Transverse colon (tissue), 4 donors: Measurements from ENCODE around the gene AGBL5. TPM values are rescaled to one million over a fixed set of nuclear protein-coding genes. Genes with fewer than 3 reads are reported as not detected.

Experiments
- DNase-seq: peaks from one replicate; pipeline ENCODE4 v3.0.0-alpha.2; 2019
- H3K27ac ChIP-seq, 4 donors: fragments of 200-600 bp; sonication (generic); 2 replicates each; pipeline ENCODE4 v1.5.1; 2016 to 2018; ENCODE audit warnings: inconsistent platforms in 4 of 4
- H3K27me3 ChIP-seq: fragments of 200-600 bp; sonication (generic); 2 replicates; pipeline ENCODE4 v1.5.1; 2017; ENCODE audit warnings: inconsistent platforms
- H3K36me3 ChIP-seq, 4 donors: fragments of 200-600 bp; sonication (generic); 2 replicates each; pipeline ENCODE4 v1.5.1; 2017 to 2019; ENCODE audit warnings: inconsistent platforms in 4 of 4
- H3K4me1 ChIP-seq, 4 donors: fragments of 200-600 bp; sonication (generic); 2 replicates each; pipeline ENCODE4 v1.5.1; 2017 to 2020; ENCODE audit warnings: inconsistent platforms in 4 of 4
- H3K4me3 ChIP-seq, 4 donors: fragments of 200-600 bp; sonication (generic); 1 replicate in 1 of 4; 2 replicates in 3 of 4; pipeline versions ENCODE4 v1.5.1 to v1.6.1; 2017 to 2019; ENCODE audit warnings: inconsistent platforms in 4 of 4
- H3K9me3 ChIP-seq, 2 donors: fragments of 200-600 bp; sonication (generic); 2 replicates each; pipeline ENCODE4 v1.5.1; 2017 to 2019; ENCODE audit warnings: inconsistent platforms in 2 of 2
- CTCF ChIP-seq, 5 experiments: fragments of 200-600 bp in 3 of 5; fragments of 450-650 bp in 2 of 5; sonication (generic) in 3 of 5; IDR thresholded peaks; 1 replicate in 2 of 5; 2 replicates in 3 of 5; pipeline ENCODE4 v1.5.1; 2016 to 2017; ENCODE audit warnings: antibody characterized with exemption in 5 of 5, inconsistent platforms in 3 of 5, mild to moderate bottlenecking in 2 of 5, moderate library complexity in 1 of 5
- EP300 ChIP-seq: sonication (generic); formaldehyde crosslinking; IDR thresholded peaks from one replicate; pipeline ENCODE4 v1.6.1; 2017; ENCODE audit warnings: antibody characterized with exemption, low read depth
- POLR2A ChIP-seq: fragments of 450-650 bp; IDR thresholded peaks from one replicate; pipeline ENCODE4 v1.6.1; 2016; ENCODE audit warnings: antibody characterized with exemption, mild to moderate bottlenecking, moderate library complexity
- POLR2AphosphoS5 ChIP-seq, 3 donors: sonication (generic); formaldehyde crosslinking; IDR thresholded peaks; one replicate each; pipeline ENCODE4 v1.6.1; 2016; ENCODE audit warnings: antibody characterized with exemption in 3 of 3
- WGBS, 2 donors: methylation state at CpG; one replicate each; pipeline ENCODE4 v1.1.5; 2018; ENCODE audit warnings: low coverage in 1 of 2; 5-methylcytosine and 5-hydroxymethylcytosine counted together
- in situ Hi-C, 4 donors: fragments of 200-750 bp; cut with MboI; loops; one replicate each; pipeline versions ENCODE4 v1.15.0 to v1.15.1; 2017; ENCODE audit warnings: low sequenced_read_pairs in 3 of 4, low pct_ligation_motif_present in 1 of 4, low pct_unique_long_range_greater_than_20kb in 1 of 4
- intact Hi-C: fragments of 100-400 bp; cut with DNase I; formaldehyde crosslinking; loops from one replicate; pipeline ENCODE4 v1.15.1; 2023; ENCODE audit warnings: low total_unique reads
- total RNA-seq, 4 donors: library from RNA; depleted of rRNA; stranded (reverse); fragments of >200 nt; gene quantifications; one replicate each; pipeline ENCODE4 v1.1.0, GENCODE V29; 2016

The AGBL5 gene
- total RNA-seq, 4 donors from 2014 or later, result 9.7 to 39.2 (median 13.9) TPM

- H3K4me3 ChIP-seq, result no peak overlapping the region
- in situ Hi-C loops, result no loop called here
- H3K27ac ChIP-seq, result no peak overlapping the region
- H3K27me3 ChIP-seq, result no peaks in the 10 kb centered on the region
- intact Hi-C loops, result no loop called here
- H3K9me3 ChIP-seq, result no peaks in the 10 kb centered on the region
- peaks cover 4 to 15% (median 13%) of the 10 kb centered on the region in 4 donors for H3K4me1 ChIP-seq
- DNase-seq, result no peak
- no peaks in the 10 kb centered on the region for H3K36me3 ChIP-seq
- 93% methylated on average over 2 of the region's 2 CpGs; no CpG with 5 or more reads in 1 of the 2 donors for WGBS, 2 donors
- TF ChIP-seq POLR2AphosphoS5 (IDR thresholded peaks at IDR 0.05) (no peak), POLR2A (no peak), EP300 (no peak), CTCF (IDR thresholded peaks at IDR 0.05) (no peak)
Observed at GRCh38 chr2:27029051-27029450, 22.4 kb upstream of the AGBL5 start.

- H3K27ac ChIP-seq, result peak within 1 kb of the TSS; percentile 85 to 91 (median 86)
- peaks cover 12 to 23% (median 20%) of the 10 kb centered on the region in 4 donors for H3K4me1 ChIP-seq
- peak; percentile 92 for DNase-seq
- H3K4me3 ChIP-seq, result peak within 1 kb of the TSS; percentile 78 to 91 (median 81)
- TF ChIP-seq POLR2AphosphoS5 (IDR thresholded peaks at IDR 0.05) (peak; percentile 53 to 90 (median 73)), EP300 (no peak), CTCF (IDR thresholded peaks at IDR 0.05) (peak in 3 of 5 experiments; percentile 8 to 44 (median 41)), POLR2A (peak; percentile 77)
- 0% methylated on average over 69 of the region's 76 CpGs; no CpG with 5 or more reads in 1 of the 2 donors for WGBS, 2 donors
- H3K36me3 ChIP-seq, result peaks cover 0 to 25% (median 7%) of the 10 kb centered on the region in 4 donors
- no peaks in the 10 kb centered on the region for H3K9me3 ChIP-seq
- in situ Hi-C loops, result no loop called here
- intact Hi-C loops, result loop anchor here (5.0 kb wide), 1 partner anchor 55 kb away; the partner anchor contains the start of gene KHK
- H3K27me3 ChIP-seq, result no peaks in the 10 kb centered on the region
Observed at GRCh38 chr2:27032495-27033252, 18.8 kb upstream of the AGBL5 start, which contains the start of gene TMEM214. Gene TMEM214, plus strand, starts transcription at chr2:27032965. Its CDS starts 51 bp downstream, at chr2:27033016.

- intact Hi-C loops (loop anchor here (5.0 kb wide), 1 partner anchor 54 kb away; the partner anchor contains the start of gene KHK), in situ Hi-C loops (no loop called here)
- no peaks in the 10 kb centered on the region for H3K9me3 ChIP-seq
- TF ChIP-seq CTCF (IDR thresholded peaks at IDR 0.05) (no peak), EP300 (no peak), POLR2AphosphoS5 (IDR thresholded peaks at IDR 0.05) (no peak), POLR2A (no peak)
- no peak for DNase-seq
- H3K27ac ChIP-seq, result peak overlapping the region; percentile 85 to 91 (median 86)
- peaks cover 0 to 32% (median 11%) of the 10 kb centered on the region in 4 donors for H3K36me3 ChIP-seq
- peaks cover 12 to 23% (median 20%) of the 10 kb centered on the region in 4 donors for H3K4me1 ChIP-seq
- 7 to 20% methylated on average over 1 to 11 of the region's 11 CpGs for WGBS, 2 donors
- no peaks in the 10 kb centered on the region for H3K27me3 ChIP-seq
- H3K4me3 ChIP-seq, result peak overlapping the region; percentile 78 to 91 (median 81)
Observed at GRCh38 chr2:27033253-27033852, 18.1 kb upstream of the AGBL5 start.

GRCh38 chr2:27038012-27038411 lies 13.5 kb upstream of the AGBL5 start:
- in situ Hi-C loops, result no loop called here
- H3K36me3 ChIP-seq, result peaks cover 0 to 56% (median 28%) of the 10 kb centered on the region in 4 donors

More at GRCh38 chr2:27038012-27038411, 13.5 kb upstream of the AGBL5 start:
- TF ChIP-seq POLR2A (no peak), CTCF (IDR thresholded peaks at IDR 0.05) (no peak), POLR2AphosphoS5 (IDR thresholded peaks at IDR 0.05) (no peak), EP300 (no peak)
- Histone ChIP-seq H3K4me3 (no peak overlapping the region), H3K9me3 (no peaks in the 10 kb centered on the region), H3K27me3 (no peaks in the 10 kb centered on the region), H3K4me1 (peaks cover 15 to 35% (median 20%) of the 10 kb centered on the region in 4 donors), H3K27ac (no peak overlapping the region)
- no peak for DNase-seq
- intact Hi-C loops, result no loop called here
- 76 to 96% methylated on average over 3 to 6 of the region's 6 CpGs for WGBS, 2 donors
